HG03575 (cell line): ENCODE results near the gene KIF26A.

Experiments used
- ATAC-seq: cut with Tn5 transposase; IDR thresholded peaks from one replicate; pipeline ENCODE4 v1.9.1; 2021; ENCODE audit not compliant: unreplicated experiment, insufficient number of reproducible peaks, low FRiP score; ENCODE audit errors: extremely low read depth

Gene KIF26A

DNA sequence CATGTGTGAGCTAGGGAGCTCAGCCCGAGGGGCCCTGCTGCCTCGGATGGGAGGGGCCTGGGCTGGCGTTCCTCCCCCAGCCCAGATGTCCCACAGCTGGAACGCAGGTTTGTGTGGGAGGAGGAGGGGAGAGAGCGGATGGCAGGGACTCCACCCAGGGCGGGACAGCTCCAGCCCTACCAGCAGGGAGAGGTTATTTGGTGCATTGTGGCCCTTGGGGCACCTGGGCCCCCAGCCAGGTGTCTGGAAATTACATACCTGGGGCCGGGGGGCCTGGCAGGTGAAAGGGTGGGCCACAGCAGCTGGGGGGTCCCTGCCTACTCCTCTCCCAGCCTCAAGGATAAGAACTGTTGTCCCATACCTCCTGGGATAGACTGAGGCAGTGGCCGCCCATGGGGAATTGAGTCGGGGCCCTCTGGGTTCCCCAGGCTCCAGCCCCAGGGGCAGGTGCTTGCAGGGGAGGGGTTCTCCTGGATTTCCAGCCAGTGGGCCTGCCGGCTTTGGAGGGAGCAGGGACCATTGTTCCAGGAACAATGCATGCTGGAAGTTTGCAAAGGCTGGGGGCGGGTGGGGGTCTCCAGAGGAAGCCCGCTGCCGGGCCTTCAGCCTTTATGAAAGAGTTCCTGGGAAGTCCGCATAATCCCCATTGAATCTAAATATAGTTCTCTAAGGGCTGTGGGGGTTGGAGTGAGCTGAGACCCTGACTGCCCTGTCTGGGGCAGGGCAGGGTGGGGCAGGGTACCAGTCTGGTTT lies 1.2 kb downstream of the KIF26A start:
- ATAC-seq, result no peak

GRCh38 chr14:104140213-104140462 lies 1.8 kb downstream of the KIF26A start:
- no peak for ATAC-seq

GRCh38 chr14:104140463-104141331 lies 2.3 kb downstream of the KIF26A start:
- ATAC-seq, result no peak

DNA sequence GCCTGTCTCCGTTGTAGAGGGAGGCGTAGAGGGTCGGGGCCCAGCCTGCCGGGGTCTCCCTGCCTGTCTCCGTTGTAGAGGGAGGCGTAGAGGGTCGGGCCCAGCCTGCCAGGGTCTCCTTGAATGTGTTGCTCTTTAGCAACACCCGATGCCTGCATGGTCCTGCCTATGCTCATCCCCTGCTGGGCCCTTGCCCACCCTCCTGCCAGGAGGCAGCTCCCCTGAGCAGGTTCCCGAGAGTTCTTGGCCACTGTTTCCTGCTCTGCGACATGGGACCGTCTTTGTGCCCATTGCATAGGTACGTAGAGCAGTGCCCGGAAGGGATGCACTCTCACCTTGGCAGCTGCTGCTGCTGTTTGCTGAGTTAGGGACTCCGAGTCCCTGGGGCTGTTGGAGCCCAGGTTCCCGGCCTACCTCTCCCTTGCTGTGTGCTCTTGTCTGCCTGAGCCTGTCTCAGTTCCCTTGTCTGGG lies 3.3 kb downstream of the KIF26A start:
- ATAC-seq, result no peak

- ATAC-seq, result no peak
Measured at GRCh38 chr14:104142136-104142945, 4.0 kb downstream of the KIF26A start.

- ATAC-seq, result no peak
Measured at GRCh38 chr14:104142946-104143470, 4.6 kb downstream of the KIF26A start.

DNA sequence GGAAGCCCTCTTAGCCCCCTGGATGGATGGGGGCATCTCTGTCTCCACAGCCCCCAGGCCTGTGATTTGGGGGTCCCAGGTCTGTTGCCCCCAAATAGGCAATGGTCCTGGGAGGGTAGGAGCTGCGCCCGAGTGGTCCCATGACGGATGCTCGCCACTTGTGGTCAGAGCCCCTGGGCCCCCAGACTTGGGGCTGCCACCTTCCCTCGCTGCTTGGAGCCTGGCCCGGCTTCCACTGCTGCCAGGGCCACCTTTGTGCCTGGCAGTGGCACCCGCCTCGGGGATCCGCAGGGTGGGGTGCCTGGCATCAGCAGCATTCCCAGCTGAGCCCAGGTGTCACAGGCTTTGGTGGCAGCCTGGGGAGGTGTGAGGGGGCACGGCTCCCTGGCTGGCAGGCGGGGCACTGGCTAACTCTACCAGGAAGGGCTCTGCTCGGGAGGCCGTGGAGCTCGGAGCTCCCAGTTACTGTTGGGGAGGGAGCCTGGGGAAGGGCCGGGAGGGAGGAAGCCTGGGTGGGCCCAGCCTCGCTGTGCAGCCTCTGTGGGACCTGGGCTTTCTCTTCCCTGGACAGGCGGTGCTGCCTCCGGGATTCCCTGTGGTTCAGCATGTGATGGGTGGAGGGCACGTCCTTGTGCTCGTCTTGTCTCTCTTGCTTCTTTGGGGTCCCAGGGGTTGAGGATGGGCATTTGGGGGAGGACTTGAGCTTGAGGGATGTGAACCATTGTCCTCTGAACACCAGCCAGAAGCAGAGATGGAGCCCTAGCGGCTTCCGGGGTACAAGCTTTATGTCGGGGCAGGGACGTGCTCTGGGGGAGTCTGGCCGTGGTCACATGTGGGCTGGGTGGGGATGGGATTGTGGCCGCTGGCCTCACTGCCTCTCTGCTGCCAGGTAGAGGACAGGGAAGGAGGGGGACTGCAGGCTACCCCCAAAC lies 5.4 kb downstream of the KIF26A start:
- no peak for ATAC-seq

GRCh38 chr14:104144453-104144790 lies 6.0 kb downstream of the KIF26A start:
- no peak for ATAC-seq

GRCh38 chr14:104144911-104145825 lies 6.8 kb downstream of the KIF26A start:
- ATAC-seq, result no peak

GRCh38 chr14:104145826-104146601 lies 7.6 kb downstream of the KIF26A start:
- no peak for ATAC-seq

DNA sequence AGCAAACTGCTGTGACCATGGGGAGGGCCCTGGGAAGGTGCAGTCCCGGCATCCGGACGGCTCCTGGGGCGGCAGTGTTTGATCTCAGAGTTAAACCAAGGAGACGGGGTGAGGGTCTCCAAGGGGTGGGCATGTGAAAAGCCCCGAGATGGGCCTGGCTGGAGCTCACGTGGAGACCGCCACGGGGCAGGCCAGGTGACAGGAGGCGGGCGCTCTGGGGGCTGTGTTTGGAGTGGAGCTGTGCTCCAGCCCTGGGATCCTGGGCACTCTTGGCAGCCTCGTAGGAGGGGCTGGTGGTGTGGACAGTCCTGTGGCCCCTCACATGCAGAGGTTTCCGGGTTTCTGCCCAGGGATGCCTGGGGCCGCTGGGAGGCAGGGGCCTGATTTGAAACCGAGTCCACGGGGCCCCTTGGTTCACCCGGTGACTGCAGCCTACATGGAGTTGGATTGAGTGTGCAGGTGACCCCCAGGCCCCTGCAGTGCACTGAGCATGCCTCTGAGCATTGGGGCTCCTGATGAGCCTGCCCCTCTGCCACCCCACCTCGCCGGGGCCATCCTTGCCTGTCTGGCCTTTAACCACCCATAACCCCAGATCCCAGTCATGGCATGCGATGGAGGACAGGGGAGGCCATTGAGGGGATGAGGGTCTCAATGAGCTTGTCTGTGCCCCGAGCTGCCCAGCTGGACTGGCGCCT lies 8.4 kb downstream of the KIF26A start:
- no peak for ATAC-seq

- ATAC-seq, result no peak
Measured at GRCh38 chr14:104147346-104148125, 9.1 kb downstream of the KIF26A start.

DNA sequence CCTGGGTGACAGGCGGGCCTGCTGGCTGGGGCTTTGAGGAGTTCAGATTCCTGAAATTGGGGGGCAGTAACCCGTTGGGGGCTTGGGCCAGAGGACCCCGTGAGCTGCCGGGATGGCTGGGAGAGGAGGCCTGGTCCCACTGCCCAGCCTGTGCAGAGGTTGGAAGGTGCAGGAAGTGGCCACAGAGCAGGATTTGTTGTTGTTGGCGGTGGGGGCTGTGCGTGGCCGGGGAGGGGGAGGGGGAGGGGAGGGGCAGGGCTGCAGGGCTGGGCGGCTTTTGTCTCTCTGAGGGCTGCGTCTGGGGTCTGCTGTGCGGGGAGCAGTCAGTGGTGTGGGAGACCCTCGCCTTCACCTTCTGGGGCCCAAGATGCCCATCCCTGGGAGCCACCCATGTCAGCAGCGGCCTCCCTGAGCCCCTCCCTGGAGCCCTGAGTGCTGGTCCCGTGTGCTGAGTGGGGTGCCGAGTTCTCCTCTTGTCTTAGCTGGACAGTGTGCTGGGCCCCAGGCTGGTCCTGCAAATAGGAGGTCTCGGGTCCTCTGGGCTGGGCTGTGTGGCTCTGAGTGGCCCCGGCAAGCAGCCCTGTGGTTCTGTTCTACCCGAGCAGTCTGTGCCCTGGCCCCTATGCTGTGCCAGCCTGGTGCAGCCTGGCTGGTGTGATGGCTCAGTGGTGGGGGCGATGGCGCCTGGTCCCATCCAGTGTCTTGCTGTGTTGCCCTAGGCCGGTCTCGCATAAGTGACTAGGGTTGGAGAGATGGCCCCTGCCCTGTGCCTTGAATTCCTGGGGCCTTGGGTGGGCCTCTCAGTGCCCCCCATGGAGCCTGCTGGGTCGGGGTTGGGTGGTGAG lies 10.3 kb downstream of the KIF26A start:
- no peak for ATAC-seq

GRCh38 chr14:104149278-104149595 lies 10.8 kb downstream of the KIF26A start:
- ATAC-seq, result no peak

GRCh38 chr14:104149617-104150135 lies 11.3 kb downstream of the KIF26A start:
- ATAC-seq, result no peak
